GM23338 (cell line): ENCODE results near the gene GLTP.

Experiments used
- CREB1 ChIP-seq: fragments of 250-450 bp; sonication (Bioruptor Pico); IDR thresholded peaks from 2 replicates; pipeline ENCODE4 v1.5.0; 2020; ENCODE audit warnings: low read depth, mild to moderate bottlenecking, moderate library complexity
- EZH2 ChIP-seq: fragments of 200-600 bp; sonication (generic); IDR thresholded peaks from one replicate; pipeline ENCODE4 v1.8.0; 2017; ENCODE audit warnings: antibody characterized with exemption, mild to moderate bottlenecking, low read depth; ENCODE audit not compliant: unreplicated experiment
- EZH2phosphoT487 ChIP-seq: fragments of 200-600 bp; sonication (generic); IDR thresholded peaks from one replicate; pipeline ENCODE4 v1.8.1; 2018; ENCODE audit warnings: antibody characterized with exemption; ENCODE audit not compliant: unreplicated experiment
- JUNB ChIP-seq: IDR thresholded peaks from one replicate; pipeline ENCODE4 v1.6.1; 2016; ENCODE audit warnings: antibody characterized with exemption; ENCODE audit not compliant: unreplicated experiment
- NANOG ChIP-seq: IDR thresholded peaks from 2 replicates; pipeline ENCODE4 v1.6.1; 2016; ENCODE audit warnings: antibody characterized with exemption, borderline replicate concordance
- POLR2AphosphoS5 ChIP-seq: IDR thresholded peaks from 2 replicates; pipeline ENCODE4 v1.6.1; 2016; ENCODE audit warnings: antibody characterized with exemption, low read depth
- STAT1 ChIP-seq: IDR thresholded peaks from one replicate; pipeline ENCODE4 v1.6.1; 2016; ENCODE audit warnings: antibody characterized with exemption; ENCODE audit not compliant: unreplicated experiment
- ZNF114 ChIP-seq: fragments of 250-450 bp; sonication (Bioruptor Pico); IDR thresholded peaks from 2 replicates; pipeline ENCODE4 v1.5.0; 2020; ENCODE audit warnings: mild to moderate bottlenecking, moderate library complexity
- ZNF331 ChIP-seq: fragments of 250-450 bp; sonication (Bioruptor Pico); IDR thresholded peaks from 2 replicates; pipeline ENCODE4 v1.5.0; 2020; ENCODE audit warnings: low read depth, mild to moderate bottlenecking, moderate library complexity
- TF ChIP-seq, protein P1 (sequence below), 2 experiments: fragments of 200-600 bp in 1 of 2; sonication (generic) in 1 of 2; conservative IDR thresholded peaks; 2 replicates each; pipeline versions ENCODE4 v1.5.1 to v1.6.1; 2016 to 2017; ENCODE audit warnings: antibody characterized with exemption in 2 of 2, low read depth in 2 of 2, mild to moderate bottlenecking in 2 of 2, moderate library complexity in 1 of 2
- TF ChIP-seq, protein P2 (sequence below): IDR thresholded peaks from 2 replicates; pipeline ENCODE4 v1.6.1; 2016; ENCODE audit warnings: antibody characterized with exemption
- TF ChIP-seq, protein P3 (sequence below): IDR thresholded peaks from one replicate; pipeline ENCODE4 v1.6.1; 2018; ENCODE audit warnings: antibody characterized with exemption; ENCODE audit not compliant: unreplicated experiment
- TF ChIP-seq, protein P4 (sequence below): fragments of 250-450 bp; sonication (Bioruptor Pico); IDR thresholded peaks from 2 replicates; pipeline ENCODE4 v1.5.0; 2020; ENCODE audit warnings: mild to moderate bottlenecking, moderate library complexity

DNA sequence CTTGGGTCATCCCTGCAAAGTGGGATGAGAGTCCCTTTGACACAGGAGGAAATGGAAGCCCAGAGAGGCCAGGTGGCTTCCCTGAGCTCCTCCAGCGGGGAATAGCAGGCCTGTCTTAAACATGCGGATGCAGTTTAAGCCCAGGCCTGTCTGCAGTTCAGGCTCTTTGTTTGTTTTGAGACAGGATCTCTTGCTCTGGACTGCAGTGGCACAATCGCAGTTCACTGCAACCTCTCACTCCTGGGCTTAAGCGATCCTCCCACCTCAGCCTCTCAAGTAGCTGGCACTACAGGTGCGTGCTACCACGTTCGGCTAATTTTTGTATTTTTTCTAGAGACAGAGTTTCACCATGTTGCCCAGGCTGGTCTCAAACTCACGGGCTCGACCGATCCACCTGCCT, 50.7 kb downstream of the GLTP start:
- TF ChIP-seq, protein P1, sequence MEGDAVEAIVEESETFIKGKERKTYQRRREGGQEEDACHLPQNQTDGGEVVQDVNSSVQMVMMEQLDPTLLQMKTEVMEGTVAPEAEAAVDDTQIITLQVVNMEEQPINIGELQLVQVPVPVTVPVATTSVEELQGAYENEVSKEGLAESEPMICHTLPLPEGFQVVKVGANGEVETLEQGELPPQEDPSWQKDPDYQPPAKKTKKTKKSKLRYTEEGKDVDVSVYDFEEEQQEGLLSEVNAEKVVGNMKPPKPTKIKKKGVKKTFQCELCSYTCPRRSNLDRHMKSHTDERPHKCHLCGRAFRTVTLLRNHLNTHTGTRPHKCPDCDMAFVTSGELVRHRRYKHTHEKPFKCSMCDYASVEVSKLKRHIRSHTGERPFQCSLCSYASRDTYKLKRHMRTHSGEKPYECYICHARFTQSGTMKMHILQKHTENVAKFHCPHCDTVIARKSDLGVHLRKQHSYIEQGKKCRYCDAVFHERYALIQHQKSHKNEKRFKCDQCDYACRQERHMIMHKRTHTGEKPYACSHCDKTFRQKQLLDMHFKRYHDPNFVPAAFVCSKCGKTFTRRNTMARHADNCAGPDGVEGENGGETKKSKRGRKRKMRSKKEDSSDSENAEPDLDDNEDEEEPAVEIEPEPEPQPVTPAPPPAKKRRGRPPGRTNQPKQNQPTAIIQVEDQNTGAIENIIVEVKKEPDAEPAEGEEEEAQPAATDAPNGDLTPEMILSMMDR (conservative IDR thresholded peaks at IDR 0.05; ENCODE audit: low read depth in 2 of 2) = no peak
- TF ChIP-seq STAT1 = no peak
- no peak for TF ChIP-seq EZH2
- no peak for TF ChIP-seq CREB1
- TF ChIP-seq POLR2AphosphoS5 = no peak
- TF ChIP-seq, protein P2, sequence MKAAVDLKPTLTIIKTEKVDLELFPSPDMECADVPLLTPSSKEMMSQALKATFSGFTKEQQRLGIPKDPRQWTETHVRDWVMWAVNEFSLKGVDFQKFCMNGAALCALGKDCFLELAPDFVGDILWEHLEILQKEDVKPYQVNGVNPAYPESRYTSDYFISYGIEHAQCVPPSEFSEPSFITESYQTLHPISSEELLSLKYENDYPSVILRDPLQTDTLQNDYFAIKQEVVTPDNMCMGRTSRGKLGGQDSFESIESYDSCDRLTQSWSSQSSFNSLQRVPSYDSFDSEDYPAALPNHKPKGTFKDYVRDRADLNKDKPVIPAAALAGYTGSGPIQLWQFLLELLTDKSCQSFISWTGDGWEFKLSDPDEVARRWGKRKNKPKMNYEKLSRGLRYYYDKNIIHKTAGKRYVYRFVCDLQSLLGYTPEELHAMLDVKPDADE = no peak
- TF ChIP-seq, protein P3, sequence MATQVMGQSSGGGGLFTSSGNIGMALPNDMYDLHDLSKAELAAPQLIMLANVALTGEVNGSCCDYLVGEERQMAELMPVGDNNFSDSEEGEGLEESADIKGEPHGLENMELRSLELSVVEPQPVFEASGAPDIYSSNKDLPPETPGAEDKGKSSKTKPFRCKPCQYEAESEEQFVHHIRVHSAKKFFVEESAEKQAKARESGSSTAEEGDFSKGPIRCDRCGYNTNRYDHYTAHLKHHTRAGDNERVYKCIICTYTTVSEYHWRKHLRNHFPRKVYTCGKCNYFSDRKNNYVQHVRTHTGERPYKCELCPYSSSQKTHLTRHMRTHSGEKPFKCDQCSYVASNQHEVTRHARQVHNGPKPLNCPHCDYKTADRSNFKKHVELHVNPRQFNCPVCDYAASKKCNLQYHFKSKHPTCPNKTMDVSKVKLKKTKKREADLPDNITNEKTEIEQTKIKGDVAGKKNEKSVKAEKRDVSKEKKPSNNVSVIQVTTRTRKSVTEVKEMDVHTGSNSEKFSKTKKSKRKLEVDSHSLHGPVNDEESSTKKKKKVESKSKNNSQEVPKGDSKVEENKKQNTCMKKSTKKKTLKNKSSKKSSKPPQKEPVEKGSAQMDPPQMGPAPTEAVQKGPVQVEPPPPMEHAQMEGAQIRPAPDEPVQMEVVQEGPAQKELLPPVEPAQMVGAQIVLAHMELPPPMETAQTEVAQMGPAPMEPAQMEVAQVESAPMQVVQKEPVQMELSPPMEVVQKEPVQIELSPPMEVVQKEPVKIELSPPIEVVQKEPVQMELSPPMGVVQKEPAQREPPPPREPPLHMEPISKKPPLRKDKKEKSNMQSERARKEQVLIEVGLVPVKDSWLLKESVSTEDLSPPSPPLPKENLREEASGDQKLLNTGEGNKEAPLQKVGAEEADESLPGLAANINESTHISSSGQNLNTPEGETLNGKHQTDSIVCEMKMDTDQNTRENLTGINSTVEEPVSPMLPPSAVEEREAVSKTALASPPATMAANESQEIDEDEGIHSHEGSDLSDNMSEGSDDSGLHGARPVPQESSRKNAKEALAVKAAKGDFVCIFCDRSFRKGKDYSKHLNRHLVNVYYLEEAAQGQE = no peak
- TF ChIP-seq ZNF331 = no peak
- TF ChIP-seq EZH2phosphoT487 = no peak
- no peak for TF ChIP-seq JUNB
- TF ChIP-seq NANOG = no peak
- no peak for TF ChIP-seq ZNF114 (CRISPR knock-in tag)
- TF ChIP-seq, protein P4, sequence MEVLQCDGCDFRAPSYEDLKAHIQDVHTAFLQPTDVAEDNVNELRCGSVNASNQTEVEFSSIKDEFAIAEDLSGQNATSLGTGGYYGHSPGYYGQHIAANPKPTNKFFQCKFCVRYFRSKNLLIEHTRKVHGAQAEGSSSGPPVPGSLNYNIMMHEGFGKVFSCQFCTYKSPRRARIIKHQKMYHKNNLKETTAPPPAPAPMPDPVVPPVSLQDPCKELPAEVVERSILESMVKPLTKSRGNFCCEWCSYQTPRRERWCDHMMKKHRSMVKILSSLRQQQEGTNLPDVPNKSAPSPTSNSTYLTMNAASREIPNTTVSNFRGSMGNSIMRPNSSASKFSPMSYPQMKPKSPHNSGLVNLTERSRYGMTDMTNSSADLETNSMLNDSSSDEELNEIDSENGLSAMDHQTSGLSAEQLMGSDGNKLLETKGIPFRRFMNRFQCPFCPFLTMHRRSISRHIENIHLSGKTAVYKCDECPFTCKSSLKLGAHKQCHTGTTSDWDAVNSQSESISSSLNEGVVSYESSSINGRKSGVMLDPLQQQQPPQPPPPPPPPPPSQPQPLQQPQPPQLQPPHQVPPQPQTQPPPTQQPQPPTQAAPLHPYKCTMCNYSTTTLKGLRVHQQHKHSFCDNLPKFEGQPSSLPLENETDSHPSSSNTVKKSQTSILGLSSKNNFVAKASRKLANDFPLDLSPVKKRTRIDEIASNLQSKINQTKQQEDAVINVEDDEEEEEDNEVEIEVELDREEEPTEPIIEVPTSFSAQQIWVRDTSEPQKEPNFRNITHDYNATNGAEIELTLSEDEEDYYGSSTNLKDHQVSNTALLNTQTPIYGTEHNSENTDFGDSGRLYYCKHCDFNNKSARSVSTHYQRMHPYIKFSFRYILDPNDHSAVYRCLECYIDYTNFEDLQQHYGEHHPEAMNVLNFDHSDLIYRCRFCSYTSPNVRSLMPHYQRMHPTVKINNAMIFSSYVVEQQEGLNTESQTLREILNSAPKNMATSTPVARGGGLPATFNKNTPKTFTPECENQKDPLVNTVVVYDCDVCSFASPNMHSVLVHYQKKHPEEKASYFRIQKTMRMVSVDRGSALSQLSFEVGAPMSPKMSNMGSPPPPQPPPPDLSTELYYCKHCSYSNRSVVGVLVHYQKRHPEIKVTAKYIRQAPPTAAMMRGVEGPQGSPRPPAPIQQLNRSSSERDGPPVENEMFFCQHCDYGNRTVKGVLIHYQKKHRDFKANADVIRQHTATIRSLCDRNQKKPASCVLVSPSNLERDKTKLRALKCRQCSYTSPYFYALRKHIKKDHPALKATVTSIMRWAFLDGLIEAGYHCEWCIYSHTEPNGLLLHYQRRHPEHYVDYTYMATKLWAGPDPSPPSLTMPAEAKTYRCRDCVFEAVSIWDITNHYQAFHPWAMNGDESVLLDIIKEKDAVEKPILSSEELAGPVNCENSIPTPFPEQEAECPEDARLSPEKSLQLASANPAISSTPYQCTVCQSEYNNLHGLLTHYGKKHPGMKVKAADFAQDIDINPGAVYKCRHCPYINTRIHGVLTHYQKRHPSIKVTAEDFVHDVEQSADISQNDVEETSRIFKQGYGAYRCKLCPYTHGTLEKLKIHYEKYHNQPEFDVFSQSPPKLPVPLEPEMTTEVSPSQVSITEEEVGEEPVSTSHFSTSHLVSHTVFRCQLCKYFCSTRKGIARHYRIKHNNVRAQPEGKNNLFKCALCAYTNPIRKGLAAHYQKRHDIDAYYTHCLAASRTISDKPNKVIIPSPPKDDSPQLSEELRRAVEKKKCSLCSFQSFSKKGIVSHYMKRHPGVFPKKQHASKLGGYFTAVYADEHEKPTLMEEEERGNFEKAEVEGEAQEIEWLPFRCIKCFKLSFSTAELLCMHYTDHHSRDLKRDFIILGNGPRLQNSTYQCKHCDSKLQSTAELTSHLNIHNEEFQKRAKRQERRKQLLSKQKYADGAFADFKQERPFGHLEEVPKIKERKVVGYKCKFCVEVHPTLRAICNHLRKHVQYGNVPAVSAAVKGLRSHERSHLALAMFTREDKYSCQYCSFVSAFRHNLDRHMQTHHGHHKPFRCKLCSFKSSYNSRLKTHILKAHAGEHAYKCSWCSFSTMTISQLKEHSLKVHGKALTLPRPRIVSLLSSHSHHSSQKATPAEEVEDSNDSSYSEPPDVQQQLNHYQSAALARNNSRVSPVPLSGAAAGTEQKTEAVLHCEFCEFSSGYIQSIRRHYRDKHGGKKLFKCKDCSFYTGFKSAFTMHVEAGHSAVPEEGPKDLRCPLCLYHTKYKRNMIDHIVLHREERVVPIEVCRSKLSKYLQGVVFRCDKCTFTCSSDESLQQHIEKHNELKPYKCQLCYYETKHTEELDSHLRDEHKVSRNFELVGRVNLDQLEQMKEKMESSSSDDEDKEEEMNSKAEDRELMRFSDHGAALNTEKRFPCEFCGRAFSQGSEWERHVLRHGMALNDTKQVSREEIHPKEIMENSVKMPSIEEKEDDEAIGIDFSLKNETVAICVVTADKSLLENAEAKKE (CRISPR knock-in tag) = no peak
